GM12891 (cell line): ENCODE results near the gene GBF1.
A peak's percentile ranks its signal among the peaks of the same experiment; 100 is the strongest.

Experiments
- DNase-seq: peaks from one replicate; pipeline ENCODE4 v3.0.0; 2011; ENCODE audit warnings: low spot score; ENCODE audit not compliant: insufficient read length
- FAIRE-seq: peaks from 2 replicates; lab custom pipeline; 2011; peaks lifted over from hg19 to GRCh38; lab: Jason Lieb, UNC
- PAX5 ChIP-seq: IDR thresholded peaks from 2 replicates; pipeline ENCODE4 v1.6.1; 2011; ENCODE audit warnings: low read length, moderate library complexity, mild to moderate bottlenecking; ENCODE audit not compliant: insufficient read depth, severe bottlenecking
- POLR2A ChIP-seq: IDR thresholded peaks from 2 replicates; pipeline ENCODE4 v1.6.1; 2011; ENCODE audit warnings: low read depth, low read length, control low read depth
- POLR2AphosphoS5 ChIP-seq: IDR thresholded peaks from 2 replicates; pipeline ENCODE4 v1.6.1; 2011; ENCODE audit warnings: low read depth, low read length, control low read depth
- POU2F2 ChIP-seq: IDR thresholded peaks from 2 replicates; pipeline ENCODE4 v1.6.1; 2011; ENCODE audit warnings: low read depth, mild to moderate bottlenecking, control low read depth, low read length, moderate library complexity
- SPI1 ChIP-seq: IDR thresholded peaks from 2 replicates; pipeline ENCODE4 v1.6.1; 2011; ENCODE audit warnings: low read depth, low read length, control low read depth
- TAF1 ChIP-seq: IDR thresholded peaks from 2 replicates; pipeline ENCODE4 v1.6.1; 2011; ENCODE audit warnings: low read depth, low read length, control low read depth

The GBF1 gene

GRCh38 chr10:102334101-102334500, 88.8 kb downstream of the GBF1 start:
- DNase-seq (no peak), FAIRE-seq (no peak)
- no peak for TF ChIP-seq POLR2AphosphoS5
- TF ChIP-seq TAF1, result no peak
- TF ChIP-seq PAX5, result no peak

GRCh38 chr10:102335184-102335583, 89.9 kb downstream of the GBF1 start:
- TF ChIP-seq SPI1 (no peak), TAF1 (no peak), PAX5 (no peak), POLR2A (no peak), POLR2AphosphoS5 (no peak), POU2F2 (no peak)
- FAIRE-seq (peak; percentile 33), DNase-seq (no peak)

GRCh38 chr10:102341038-102341688, 95.8 kb downstream of the GBF1 start:
- FAIRE-seq (no peak), DNase-seq (no peak)
- TF ChIP-seq PAX5 (no peak), POU2F2 (no peak), POLR2AphosphoS5 (no peak), TAF1 (no peak), SPI1 (no peak), POLR2A (no peak)

GRCh38 chr10:102342458-102342857, 97.1 kb downstream of the GBF1 start:
- FAIRE-seq (no peak), DNase-seq (no peak)
- TF ChIP-seq TAF1, result no peak
- no peak for TF ChIP-seq SPI1
- TF ChIP-seq POU2F2, result no peak

- DNase-seq (no peak), FAIRE-seq (no peak)
- TF ChIP-seq POLR2A (no peak), PAX5 (no peak), TAF1 (no peak), POLR2AphosphoS5 (no peak), POU2F2 (no peak), SPI1 (no peak)
These were observed 97.6 kb downstream of the GBF1 start for GRCh38 chr10:102342958-102343357.

- DNase-seq (no peak), FAIRE-seq (peak; percentile 28)
- no peak for TF ChIP-seq POLR2A
- no peak for TF ChIP-seq POLR2AphosphoS5
- TF ChIP-seq PAX5, result no peak
- TF ChIP-seq POU2F2, result no peak
- TF ChIP-seq SPI1, result no peak
- no peak for TF ChIP-seq TAF1
These were observed 98.7 kb downstream of the GBF1 start for GRCh38 chr10:102344067-102344466.

- FAIRE-seq (no peak), DNase-seq (no peak)
- TF ChIP-seq TAF1, result no peak
- TF ChIP-seq POU2F2, result no peak
- TF ChIP-seq PAX5, result no peak
These were observed 102.0 kb downstream of the GBF1 start for GRCh38 chr10:102347236-102347828.

- TF ChIP-seq PAX5 (no peak), POLR2A (no peak), TAF1 (no peak), POLR2AphosphoS5 (no peak), SPI1 (no peak), POU2F2 (no peak)
- FAIRE-seq, result peak; percentile 87
These were observed 106.9 kb downstream of the GBF1 start for GRCh38 chr10:102352066-102352715.

GRCh38 chr10:102354451-102354850, 109.1 kb downstream of the GBF1 start:
- FAIRE-seq, result no peak
- TF ChIP-seq POLR2A, result no peak
- TF ChIP-seq SPI1, result no peak
- TF ChIP-seq PAX5, result no peak
- TF ChIP-seq POU2F2, result no peak
- no peak for TF ChIP-seq TAF1
- no peak for TF ChIP-seq POLR2AphosphoS5
- no peak for DNase-seq

More at GRCh38 chr10:102352066-102352715, 106.9 kb downstream of the GBF1 start:
- DNase-seq, result peak; percentile 32

GRCh38 chr10:102358712-102359382, 113.5 kb downstream of the GBF1 start:
- TF ChIP-seq POLR2A (no peak), SPI1 (no peak), POLR2AphosphoS5 (no peak), PAX5 (no peak), TAF1 (no peak), POU2F2 (no peak)
- DNase-seq, result no peak
- no peak for FAIRE-seq
